ENCODE measurements around the gene ENTREP1.

The ENTREP1 gene

GRCh38 chr9:69428017-69428785 is 103.2 kb downstream of the ENTREP1 start:
- WGBS: 82% methylated on average over 13 of the region's 15 CpGs
- no peaks in the 10 kb centered on the region for H3K79me1 ChIP-seq (replicated peaks; ENCODE audit: low read length, poor library complexity, severe bottlenecking)
- no peak overlapping the region for H3K27ac ChIP-seq (ENCODE audit: low read length, poor library complexity, severe bottlenecking)
- no peak for DNase-seq
- peaks cover 9% of the 10 kb centered on the region for H3K4me1 ChIP-seq (ENCODE audit: control insufficient read depth, insufficient read depth, low read depth, low read length)
- H2BK15ac ChIP-seq (ENCODE audit: low read depth, poor library complexity, severe bottlenecking): no peak overlapping the region
- H3K14ac ChIP-seq (ENCODE audit: low read length in 2 of 2): no peak overlapping the region
- no peak overlapping the region for H2AK5ac ChIP-seq (ENCODE audit: low read length, severe bottlenecking)
- H2AFZ ChIP-seq (ENCODE audit: low read depth, low read length): no peak overlapping the region
- no peak overlapping the region for H4K8ac ChIP-seq (ENCODE audit: low read length)
- H3K4me2 ChIP-seq (ENCODE audit: low read length, poor library complexity, severe bottlenecking): no peak overlapping the region
- no peak overlapping the region for H2BK12ac ChIP-seq (ENCODE audit: low read length in 2 of 2)
- H3K4ac ChIP-seq (ENCODE audit: low read depth in 1 of 2, low read length in 2 of 2): no peak overlapping the region
- no peak overlapping the region for H3K23ac ChIP-seq (ENCODE audit: low read length in 2 of 2)
- H3K9ac ChIP-seq (ENCODE audit: low read length): no peak overlapping the region
- H3K36me3 ChIP-seq (ENCODE audit: control insufficient read depth in 1 of 2, insufficient read depth in 2 of 2, low read depth in 1 of 2, low read length in 2 of 2): peaks cover 7 to 10% of the 10 kb centered on the region in 2 experiments
- no peak overlapping the region for H3K4me3 ChIP-seq (ENCODE audit: insufficient read depth in 1 of 2, low read depth in 1 of 2, low read length in 2 of 2)
- no peak overlapping the region for H2BK120ac ChIP-seq (ENCODE audit: low read depth, low read length)
- H3K27me3 ChIP-seq (ENCODE audit: control insufficient read depth in 1 of 2, insufficient read depth in 1 of 2, low read length in 2 of 2): no peaks in the 10 kb centered on the region
- H3K18ac ChIP-seq (ENCODE audit: low read depth in 1 of 2, low read length in 2 of 2): no peak overlapping the region
- no peaks in the 10 kb centered on the region for H3K9me3 ChIP-seq (ENCODE audit: control insufficient read depth, low read length)
- no peak overlapping the region for H2BK5ac ChIP-seq (ENCODE audit: low read depth, low read length, poor library complexity, severe bottlenecking)
- H4K91ac ChIP-seq (ENCODE audit: low read length): no peak overlapping the region

- Histone ChIP-seq H2BK12ac (ENCODE audit: low read length in 2 of 2) (no peak overlapping the region), H3K4me3 (ENCODE audit: insufficient read depth in 1 of 2, low read depth in 1 of 2, low read length in 2 of 2) (no peak overlapping the region), H2AK5ac (ENCODE audit: low read length, severe bottlenecking) (no peak overlapping the region), H4K91ac (ENCODE audit: low read length) (no peak overlapping the region), H3K4ac (ENCODE audit: low read depth in 1 of 2, low read length in 2 of 2) (no peak overlapping the region), H2BK5ac (ENCODE audit: low read depth, low read length, poor library complexity, severe bottlenecking) (no peak overlapping the region), H3K4me2 (ENCODE audit: low read length, poor library complexity, severe bottlenecking) (no peak overlapping the region), H3K27me3 (ENCODE audit: control insufficient read depth in 1 of 2, insufficient read depth in 1 of 2, low read length in 2 of 2) (no peaks in the 10 kb centered on the region), H3K14ac (ENCODE audit: low read length in 2 of 2) (no peak overlapping the region), H3K23ac (ENCODE audit: low read length in 2 of 2) (no peak overlapping the region), H3K9ac (ENCODE audit: low read length) (no peak overlapping the region), H3K4me1 (ENCODE audit: control insufficient read depth, insufficient read depth, low read depth, low read length) (peaks cover 12% of the 10 kb centered on the region), H3K36me3 (ENCODE audit: control insufficient read depth in 1 of 2, insufficient read depth in 2 of 2, low read depth in 1 of 2, low read length in 2 of 2) (peaks cover 7 to 10% of the 10 kb centered on the region in 2 experiments), H2AFZ (ENCODE audit: low read depth, low read length) (no peak overlapping the region), H3K79me1 (replicated peaks; ENCODE audit: low read length, poor library complexity, severe bottlenecking) (no peaks in the 10 kb centered on the region), H2BK15ac (ENCODE audit: low read depth, poor library complexity, severe bottlenecking) (no peak overlapping the region), H2BK120ac (ENCODE audit: low read depth, low read length) (no peak overlapping the region), H3K27ac (ENCODE audit: low read length, poor library complexity, severe bottlenecking) (no peak overlapping the region), H3K18ac (ENCODE audit: low read depth in 1 of 2, low read length in 2 of 2) (no peak overlapping the region), H3K9me3 (ENCODE audit: control insufficient read depth, low read length) (no peaks in the 10 kb centered on the region), H4K8ac (ENCODE audit: low read length) (no peak overlapping the region)
- 84% methylated on average over 6 of the region's 6 CpGs for WGBS
- no peak for DNase-seq
These were observed 104.3 kb downstream of the ENTREP1 start for GRCh38 chr9:69429281-69429680.

GRCh38 chr9:69430206-69430605 is 105.2 kb downstream of the ENTREP1 start:
- no peaks in the 10 kb centered on the region for H3K79me1 ChIP-seq (replicated peaks; ENCODE audit: low read length, poor library complexity, severe bottlenecking)
- H3K27ac ChIP-seq (ENCODE audit: low read length, poor library complexity, severe bottlenecking): no peak overlapping the region
- H3K36me3 ChIP-seq (ENCODE audit: control insufficient read depth in 1 of 2, insufficient read depth in 2 of 2, low read depth in 1 of 2, low read length in 2 of 2): peaks cover 7 to 10% of the 10 kb centered on the region in 2 experiments
- H2BK15ac ChIP-seq (ENCODE audit: low read depth, poor library complexity, severe bottlenecking): no peak overlapping the region
- H3K4me3 ChIP-seq (ENCODE audit: insufficient read depth in 1 of 2, low read depth in 1 of 2, low read length in 2 of 2): no peak overlapping the region
- H2BK12ac ChIP-seq (ENCODE audit: low read length in 2 of 2): no peak overlapping the region
- no peak overlapping the region for H3K4me2 ChIP-seq (ENCODE audit: low read length, poor library complexity, severe bottlenecking)
- peaks cover 5% of the 10 kb centered on the region for H3K4me1 ChIP-seq (ENCODE audit: control insufficient read depth, insufficient read depth, low read depth, low read length)
- H3K14ac ChIP-seq (ENCODE audit: low read length in 2 of 2): no peak overlapping the region
- DNase-seq: no peak
- H3K27me3 ChIP-seq (ENCODE audit: control insufficient read depth in 1 of 2, insufficient read depth in 1 of 2, low read length in 2 of 2): no peaks in the 10 kb centered on the region
- no peaks in the 10 kb centered on the region for H3K9me3 ChIP-seq (ENCODE audit: control insufficient read depth, low read length)
- no peak overlapping the region for H4K91ac ChIP-seq (ENCODE audit: low read length)
- H3K23ac ChIP-seq (ENCODE audit: low read length in 2 of 2): no peak overlapping the region
- 97% methylated on average over 4 of the region's 4 CpGs for WGBS
- no peak overlapping the region for H2AFZ ChIP-seq (ENCODE audit: low read depth, low read length)
- no peak overlapping the region for H3K18ac ChIP-seq (ENCODE audit: low read depth in 1 of 2, low read length in 2 of 2)
- no peak overlapping the region for H3K9ac ChIP-seq (ENCODE audit: low read length)
- H2AK5ac ChIP-seq (ENCODE audit: low read length, severe bottlenecking): no peak overlapping the region
- no peak overlapping the region for H2BK5ac ChIP-seq (ENCODE audit: low read depth, low read length, poor library complexity, severe bottlenecking)
- H2BK120ac ChIP-seq (ENCODE audit: low read depth, low read length): no peak overlapping the region
- no peak overlapping the region for H3K4ac ChIP-seq (ENCODE audit: low read depth in 1 of 2, low read length in 2 of 2)
- no peak overlapping the region for H4K8ac ChIP-seq (ENCODE audit: low read length)

GRCh38 chr9:69431203-69431602 is 106.2 kb downstream of the ENTREP1 start:
- no peak overlapping the region for H4K8ac ChIP-seq (ENCODE audit: low read length)
- H2BK12ac ChIP-seq (ENCODE audit: low read length in 2 of 2): no peak overlapping the region
- peaks cover 5% of the 10 kb centered on the region for H3K4me1 ChIP-seq (ENCODE audit: control insufficient read depth, insufficient read depth, low read depth, low read length)
- no peak overlapping the region for H4K91ac ChIP-seq (ENCODE audit: low read length)
- WGBS: 88% methylated on average over 13 of the region's 13 CpGs
- no peaks in the 10 kb centered on the region for H3K27me3 ChIP-seq (ENCODE audit: control insufficient read depth in 1 of 2, insufficient read depth in 1 of 2, low read length in 2 of 2)
- no peak overlapping the region for H3K4me2 ChIP-seq (ENCODE audit: low read length, poor library complexity, severe bottlenecking)
- no peak overlapping the region for H2AFZ ChIP-seq (ENCODE audit: low read depth, low read length)
- H3K27ac ChIP-seq (ENCODE audit: low read length, poor library complexity, severe bottlenecking): no peak overlapping the region
- no peak overlapping the region for H2BK120ac ChIP-seq (ENCODE audit: low read depth, low read length)
- no peak overlapping the region for H2BK15ac ChIP-seq (ENCODE audit: low read depth, poor library complexity, severe bottlenecking)
- H3K23ac ChIP-seq (ENCODE audit: low read length in 2 of 2): no peak overlapping the region
- H3K4ac ChIP-seq (ENCODE audit: low read depth in 1 of 2, low read length in 2 of 2): no peak overlapping the region
- H3K36me3 ChIP-seq (ENCODE audit: control insufficient read depth in 1 of 2, insufficient read depth in 2 of 2, low read depth in 1 of 2, low read length in 2 of 2): peaks cover 7 to 10% of the 10 kb centered on the region in 2 experiments
- no peak overlapping the region for H2AK5ac ChIP-seq (ENCODE audit: low read length, severe bottlenecking)
- no peak overlapping the region for H3K4me3 ChIP-seq (ENCODE audit: insufficient read depth in 1 of 2, low read depth in 1 of 2, low read length in 2 of 2)
- no peak overlapping the region for H3K9ac ChIP-seq (ENCODE audit: low read length)
- H2BK5ac ChIP-seq (ENCODE audit: low read depth, low read length, poor library complexity, severe bottlenecking): no peak overlapping the region
- no peaks in the 10 kb centered on the region for H3K79me1 ChIP-seq (replicated peaks; ENCODE audit: low read length, poor library complexity, severe bottlenecking)
- H3K18ac ChIP-seq (ENCODE audit: low read depth in 1 of 2, low read length in 2 of 2): no peak overlapping the region
- H3K9me3 ChIP-seq (ENCODE audit: control insufficient read depth, low read length): no peaks in the 10 kb centered on the region
- no peak overlapping the region for H3K14ac ChIP-seq (ENCODE audit: low read length in 2 of 2)
- DNase-seq: no peak

Data from mesenchymal stem cell (in vitro differentiated cells and primary cell).